ENCODE results near the gene PPP2R2B.

PPP2R2B gene

GRCh38 chr5:146785065-146785464 is 93.5 kb downstream of the PPP2R2B start:
- no peak for DNase-seq (ENCODE audit: low read depth in 2 of 2)

GRCh38 chr5:146781157-146781556 is 97.4 kb downstream of the PPP2R2B start:
- DNase-seq (ENCODE audit: low read depth in 2 of 2) = no peak

- DNase-seq (ENCODE audit: low read depth in 2 of 2) = no peak
These were observed 99.2 kb downstream of the PPP2R2B start for GRCh38 chr5:146779211-146779869.

- no peak for DNase-seq (ENCODE audit: low read depth in 2 of 2)
These were observed 99.8 kb downstream of the PPP2R2B start for GRCh38 chr5:146778795-146779194.

- no peak for DNase-seq (ENCODE audit: low read depth in 2 of 2)
These were observed 100.3 kb downstream of the PPP2R2B start for GRCh38 chr5:146778261-146778660.

- no peak for DNase-seq (ENCODE audit: low read depth in 2 of 2)
These were observed 105.6 kb downstream of the PPP2R2B start for GRCh38 chr5:146772881-146773466.

GRCh38 chr5:146770980-146771379 is 107.6 kb downstream of the PPP2R2B start:
- no peak for DNase-seq (ENCODE audit: low read depth in 2 of 2)

- DNase-seq (ENCODE audit: low read depth in 2 of 2) = no peak
These were observed 108.0 kb downstream of the PPP2R2B start for GRCh38 chr5:146770546-146770945.

GRCh38 chr5:146767534-146767933 is 111.0 kb downstream of the PPP2R2B start:
- no peak for DNase-seq (ENCODE audit: low read depth in 2 of 2)

GRCh38 chr5:146766013-146766412 is 112.5 kb downstream of the PPP2R2B start:
- DNase-seq (ENCODE audit: low read depth in 2 of 2) = no peak

GRCh38 chr5:146765089-146765832 is 113.3 kb downstream of the PPP2R2B start:
- DNase-seq (ENCODE audit: low read depth in 2 of 2) = no peak

- no peak for DNase-seq (ENCODE audit: low read depth in 2 of 2)
These were observed 115.7 kb downstream of the PPP2R2B start for GRCh38 chr5:146762830-146763229.

GRCh38 chr5:146761811-146762210 is 116.7 kb downstream of the PPP2R2B start:
- DNase-seq (ENCODE audit: low read depth in 2 of 2) = no peak

- DNase-seq (ENCODE audit: low read depth in 2 of 2) = no peak
These were observed 119.6 kb downstream of the PPP2R2B start for GRCh38 chr5:146758938-146759337.

GRCh38 chr5:146758076-146758475 is 120.5 kb downstream of the PPP2R2B start:
- DNase-seq (ENCODE audit: low read depth in 2 of 2) = no peak

- no peak for DNase-seq (ENCODE audit: low read depth in 2 of 2)
These were observed 122.0 kb downstream of the PPP2R2B start for GRCh38 chr5:146756546-146756945.

- DNase-seq (ENCODE audit: low read depth in 2 of 2) = no peak
These were observed 122.8 kb downstream of the PPP2R2B start for GRCh38 chr5:146755793-146756192.

GRCh38 chr5:146754621-146755020 is 123.9 kb downstream of the PPP2R2B start:
- DNase-seq (ENCODE audit: low read depth in 2 of 2) = no peak

GRCh38 chr5:146753641-146754040 is 124.9 kb downstream of the PPP2R2B start:
- no peak for DNase-seq (ENCODE audit: low read depth in 2 of 2)

GRCh38 chr5:146751781-146752401 is 126.7 kb downstream of the PPP2R2B start:
- peak; percentile 24 to 30 for DNase-seq (ENCODE audit: low read depth in 2 of 2)

- no peak for DNase-seq (ENCODE audit: low read depth in 2 of 2)
These were observed 127.5 kb downstream of the PPP2R2B start for GRCh38 chr5:146751054-146751453.

GRCh38 chr5:146748533-146748932 is 130.0 kb downstream of the PPP2R2B start:
- no peak for DNase-seq (ENCODE audit: low read depth in 2 of 2)
